Neural progenitor cell (in vitro differentiated cells): ENCODE data around the gene SEPTIN1. TPM values are rescaled to one million over a fixed set of nuclear protein-coding genes. Genes with fewer than 3 reads are reported as not detected.

Experiments
- DNase-seq: peaks from one replicate; pipeline ENCODE4 v3.0.0-alpha.2; 2016; ENCODE audit warnings: low spot score
- H2AFZ ChIP-seq: fragments of 200-600 bp; sonication (generic); replicated peaks from 2 replicates; pipeline ENCODE4 v1.6.1; 2016; ENCODE audit warnings: antibody characterized with exemption
- H3F3A ChIP-seq: fragments of 200-600 bp; sonication (generic); 2 replicates; pipeline ENCODE4 v1.6.1; 2016; ENCODE audit warnings: antibody characterized with exemption, low read depth
- H3K27ac ChIP-seq: fragments of 200-600 bp; sonication (generic); 2 replicates; pipeline ENCODE4 v1.5.1; 2016; ENCODE audit warnings: mild to moderate bottlenecking
- H3K27me3 ChIP-seq: fragments of 200-600 bp; sonication (generic); 2 replicates; pipeline ENCODE4 v1.6.1; 2016; ENCODE audit warnings: mild to moderate bottlenecking, moderate library complexity
- H3K36me3 ChIP-seq: fragments of 200-600 bp; sonication (generic); 2 replicates; pipeline ENCODE4 v1.5.1; 2016
- H3K4me1 ChIP-seq: fragments of 200-600 bp; sonication (generic); 2 replicates; pipeline ENCODE4 v1.6.1; 2016; ENCODE audit warnings: mixed run types
- H3K4me2 ChIP-seq: fragments of 200-600 bp; sonication (generic); 2 replicates; pipeline ENCODE4 v1.6.1; 2016
- H3K4me3 ChIP-seq: fragments of 200-600 bp; sonication (generic); 2 replicates; pipeline ENCODE4 v1.5.1; 2016
- H3K79me2 ChIP-seq: fragments of 200-600 bp; sonication (generic); 2 replicates; pipeline ENCODE4 v1.6.1; 2016; ENCODE audit warnings: low read depth
- H3K9ac ChIP-seq: fragments of 200-600 bp; sonication (generic); 2 replicates; pipeline ENCODE4 v1.6.1; 2016
- H3K9me3 ChIP-seq: fragments of 200-600 bp; sonication (generic); 2 replicates; pipeline ENCODE4 v1.5.1; 2016; ENCODE audit warnings: low read depth
- H4K20me1 ChIP-seq: fragments of 200-600 bp; sonication (generic); 2 replicates; pipeline ENCODE4 v1.6.1; 2016; ENCODE audit warnings: low read depth
- H3K27ac Mint-ChIP-seq: 3 replicates; pipeline ENCODE4 v1.8.0; 2021; ENCODE audit warnings: mixed read lengths
- H3K27me3 Mint-ChIP-seq: 2 replicates; pipeline ENCODE4 v1.8.0; 2022; ENCODE audit warnings: low read depth, mild to moderate bottlenecking, inconsistent platforms, moderate library complexity, mixed read lengths; ENCODE audit not compliant: insufficient read depth
- H3K36me3 Mint-ChIP-seq: 3 replicates; pipeline ENCODE4 v1.8.0; 2021; ENCODE audit warnings: mixed read lengths
- H3K4me1 Mint-ChIP-seq: 3 replicates; pipeline ENCODE4 v1.8.0; 2021; ENCODE audit warnings: mixed read lengths
- H3K4me3 Mint-ChIP-seq: 3 replicates; pipeline ENCODE4 v1.8.0; 2021; ENCODE audit warnings: mild to moderate bottlenecking, moderate library complexity, mixed read lengths
- H3K9me3 Mint-ChIP-seq: 3 replicates; pipeline ENCODE4 v1.8.0; 2020; ENCODE audit warnings: mixed read lengths
- CTCF ChIP-seq: fragments of 200-600 bp; sonication (generic); IDR thresholded peaks from 2 replicates; pipeline ENCODE4 v1.5.1; 2017; ENCODE audit warnings: antibody characterized with exemption, mild to moderate bottlenecking
- EZH2 ChIP-seq: fragments of 200-600 bp; sonication (generic); IDR thresholded peaks from 2 replicates; pipeline ENCODE4 v1.6.1; 2017; ENCODE audit warnings: antibody characterized with exemption, mild to moderate bottlenecking, moderate library complexity
- EZH2phosphoT487 ChIP-seq: fragments of 200-600 bp; sonication (generic); IDR thresholded peaks from 2 replicates; pipeline ENCODE4 v1.6.1; 2017; ENCODE audit warnings: antibody characterized with exemption
- total RNA-seq: library from RNA; depleted of rRNA; stranded (reverse); fragments of >200 nt; gene quantifications from 2 replicates; pipeline ENCODE4 v1.2.3, GENCODE V29; 2015; ENCODE audit warnings: low replicate concordance

Gene SEPTIN1
- total RNA-seq, 1 donor from 2014 or later = not detected

GRCh38 chr16:30375864-30376263, 6.5 kb downstream of the SEPTIN1 start:
- DNase-seq = no peak
- no peaks in the 10 kb centered on the region for H3K27me3 Mint-ChIP-seq
- Histone ChIP-seq H3K36me3 (no peaks in the 10 kb centered on the region), H3F3A (peaks cover 34% of the 10 kb centered on the region), H2AFZ (no peak overlapping the region), H3K9ac (no peak overlapping the region), H4K20me1 (peaks cover 6% of the 10 kb centered on the region), H3K4me3 (no peak overlapping the region), H3K27ac (no peak overlapping the region), H3K4me1 (peaks cover 25% of the 10 kb centered on the region), H3K4me2 (peak overlapping the region; percentile 5), H3K79me2 (peaks cover 16% of the 10 kb centered on the region), H3K9me3 (no peaks in the 10 kb centered on the region), H3K27me3 (no peaks in the 10 kb centered on the region)
- no peaks in the 10 kb centered on the region for H3K9me3 Mint-ChIP-seq
- peaks cover 36% of the 10 kb centered on the region for H3K4me1 Mint-ChIP-seq
- peaks cover 3% of the 10 kb centered on the region for H3K36me3 Mint-ChIP-seq
- TF ChIP-seq EZH2phosphoT487 = no peak
- TF ChIP-seq EZH2 = no peak
- TF ChIP-seq CTCF = no peak
- no peak overlapping the region for H3K27ac Mint-ChIP-seq
- peak overlapping the region; percentile 18 for H3K4me3 Mint-ChIP-seq

DNA sequence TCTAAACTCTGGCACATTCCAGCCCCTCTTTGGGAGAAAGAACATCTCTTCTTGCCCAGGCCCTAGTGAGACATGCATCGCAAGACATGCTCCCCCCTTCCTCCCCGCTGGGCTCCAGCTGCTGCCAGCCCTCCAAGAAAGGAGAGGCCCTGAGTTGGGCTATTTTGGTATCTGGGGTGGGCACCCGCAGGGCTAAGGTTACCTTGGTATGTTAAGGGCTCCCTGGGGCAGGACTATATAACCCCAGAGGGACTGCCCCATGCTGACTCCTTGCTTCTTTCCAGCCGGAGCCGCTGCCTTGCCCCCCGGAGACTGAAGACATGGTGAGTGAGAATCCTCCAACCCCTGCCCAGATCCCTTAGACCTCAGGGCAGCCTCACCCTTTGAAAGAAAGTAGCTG, 7.8 kb downstream of the SEPTIN1 start, which contains the start of gene MYL11:
TSS of gene MYL11 (plus strand) at position 265 of the 400 bp plus-strand sequence. CDS start at position 321, 56 bp downstream.
- H2AFZ ChIP-seq = no peak within 1 kb of the TSS
- H3K9me3 Mint-ChIP-seq = no peaks in the 10 kb centered on the region
- H3K4me3 ChIP-seq = no peak within 1 kb of the TSS
- H3K27me3 ChIP-seq = no peaks in the 10 kb centered on the region
- H3F3A ChIP-seq = peaks cover 36% of the 10 kb centered on the region
- no peaks in the 10 kb centered on the region for H3K9me3 ChIP-seq
- H3K9ac ChIP-seq = no peak within 1 kb of the TSS
- H3K36me3 Mint-ChIP-seq = no peaks in the 10 kb centered on the region
- peak within 1 kb of the TSS; percentile 87 for H3K27ac Mint-ChIP-seq
- no peak within 1 kb of the TSS for H3K4me3 Mint-ChIP-seq
- no peak within 1 kb of the TSS for H3K27ac ChIP-seq
- H3K27me3 Mint-ChIP-seq = no peaks in the 10 kb centered on the region
- H3K36me3 ChIP-seq = no peaks in the 10 kb centered on the region
- DNase-seq = no peak
- H4K20me1 ChIP-seq = peaks cover 9% of the 10 kb centered on the region
- peaks cover 9% of the 10 kb centered on the region for H3K79me2 ChIP-seq
- peaks cover 27% of the 10 kb centered on the region for H3K4me1 Mint-ChIP-seq
- H3K4me2 ChIP-seq = peak within 1 kb of the TSS; percentile 5
- no peak for TF ChIP-seq EZH2
- no peak for TF ChIP-seq EZH2phosphoT487
- no peak for TF ChIP-seq CTCF
- H3K4me1 ChIP-seq = peaks cover 25% of the 10 kb centered on the region

DNA sequence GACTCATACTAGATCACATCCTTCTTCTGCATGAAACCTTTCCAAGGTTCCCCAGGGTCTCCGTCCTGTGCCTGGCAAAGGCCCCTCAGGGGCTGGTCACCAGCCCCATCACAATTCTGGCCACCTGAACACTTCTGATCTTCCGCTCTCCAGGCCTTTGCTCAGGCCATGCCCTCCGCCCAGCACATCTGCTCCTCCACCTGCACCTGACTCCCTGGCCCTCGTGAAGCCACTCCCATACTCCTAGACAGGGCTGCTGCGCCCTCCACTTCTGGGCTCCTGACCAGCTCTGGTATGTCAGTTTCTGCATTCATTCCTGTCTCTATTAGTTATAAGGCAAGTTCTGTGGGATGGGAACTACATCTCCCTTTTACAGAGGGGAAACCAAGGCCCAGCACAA, 9.6 kb downstream of the SEPTIN1 start:
- no peaks in the 10 kb centered on the region for H3K36me3 Mint-ChIP-seq
- Histone ChIP-seq H3K27me3 (no peaks in the 10 kb centered on the region), H3K36me3 (no peaks in the 10 kb centered on the region), H2AFZ (no peak overlapping the region), H4K20me1 (peaks cover 21% of the 10 kb centered on the region), H3K4me1 (peaks cover 29% of the 10 kb centered on the region), H3K4me3 (no peak overlapping the region), H3K79me2 (peaks cover 21% of the 10 kb centered on the region), H3K9ac (no peak overlapping the region), H3K4me2 (no peak overlapping the region), H3K9me3 (no peaks in the 10 kb centered on the region), H3F3A (peaks cover 28% of the 10 kb centered on the region), H3K27ac (no peak overlapping the region)
- no peak for TF ChIP-seq EZH2phosphoT487
- TF ChIP-seq CTCF = no peak
- no peak for TF ChIP-seq EZH2
- no peak for DNase-seq
- H3K27me3 Mint-ChIP-seq = peaks cover 3% of the 10 kb centered on the region
- peak overlapping the region; percentile 84 for H3K27ac Mint-ChIP-seq
- peaks cover 40% of the 10 kb centered on the region for H3K4me1 Mint-ChIP-seq
- no peaks in the 10 kb centered on the region for H3K9me3 Mint-ChIP-seq
- no peak overlapping the region for H3K4me3 Mint-ChIP-seq
